G401.6 (cell line): ENCODE measurements around the gene CC2D2A.
A peak's percentile ranks its signal among the peaks of the same experiment; 100 is the strongest.

ENCODE experiments used
- FAIRE-seq: peaks from 2 replicates; lab custom pipeline; 2012; peaks lifted over from hg19 to GRCh38; lab: Jason Lieb, UNC

The CC2D2A gene

DNA sequence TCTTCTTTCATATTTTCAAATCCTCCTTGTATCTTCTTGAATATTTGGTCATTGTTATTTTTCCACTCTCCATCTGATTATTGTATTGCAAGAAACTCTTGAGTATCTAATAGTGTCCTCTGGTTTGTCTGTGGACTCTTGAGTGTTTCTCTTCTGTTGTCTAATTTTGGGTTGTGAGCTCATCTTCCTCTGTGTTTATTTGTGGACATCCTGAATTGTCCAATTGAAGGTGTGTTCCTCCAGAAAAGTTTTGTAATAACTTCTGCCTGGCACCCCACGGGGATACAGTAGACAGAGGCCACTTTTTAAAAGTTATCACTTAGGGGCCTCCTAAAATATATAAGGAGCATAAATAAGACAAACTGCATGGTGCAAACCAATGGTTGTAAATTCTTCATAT lies 3.1 kb upstream of the CC2D2A start:
- FAIRE-seq, result no peak

DNA sequence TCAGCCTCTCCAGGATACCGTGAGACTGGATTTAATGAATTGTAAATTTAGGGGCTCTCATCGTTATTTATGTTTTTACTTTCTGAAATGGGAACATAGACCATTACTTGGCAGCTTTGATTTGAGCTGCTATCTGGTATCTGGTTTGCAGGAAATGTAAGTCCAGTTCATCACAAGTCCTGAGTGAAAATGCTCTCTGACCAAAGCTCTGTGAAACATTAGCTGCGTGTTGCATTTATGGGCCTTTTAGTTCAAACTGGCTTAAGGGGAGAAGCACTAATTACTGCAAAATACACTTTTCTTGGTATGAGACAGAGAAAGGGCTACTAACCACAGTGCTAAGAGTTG lies 420 bp downstream of the CC2D2A start:
- no peak for FAIRE-seq

DNA sequence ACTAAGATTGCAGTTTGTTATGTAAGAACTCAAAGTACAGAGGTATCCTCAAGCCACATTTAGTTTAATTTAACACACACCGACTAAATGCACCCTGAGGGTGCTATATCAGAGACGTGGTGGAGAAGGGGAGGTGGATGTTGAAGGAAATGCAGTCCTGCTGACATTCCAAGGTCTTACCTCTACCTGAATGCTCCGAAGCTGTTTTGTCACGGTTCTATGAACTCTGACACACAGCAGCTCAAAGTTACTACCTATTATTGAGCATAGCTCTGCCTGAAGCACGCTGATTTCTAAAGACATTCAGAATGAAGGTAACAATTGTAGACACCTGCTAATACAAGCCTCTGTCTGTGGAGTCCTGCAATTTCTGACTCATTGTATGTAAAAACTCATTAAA lies 6.7 kb downstream of the CC2D2A start:
- no peak for FAIRE-seq

DNA sequence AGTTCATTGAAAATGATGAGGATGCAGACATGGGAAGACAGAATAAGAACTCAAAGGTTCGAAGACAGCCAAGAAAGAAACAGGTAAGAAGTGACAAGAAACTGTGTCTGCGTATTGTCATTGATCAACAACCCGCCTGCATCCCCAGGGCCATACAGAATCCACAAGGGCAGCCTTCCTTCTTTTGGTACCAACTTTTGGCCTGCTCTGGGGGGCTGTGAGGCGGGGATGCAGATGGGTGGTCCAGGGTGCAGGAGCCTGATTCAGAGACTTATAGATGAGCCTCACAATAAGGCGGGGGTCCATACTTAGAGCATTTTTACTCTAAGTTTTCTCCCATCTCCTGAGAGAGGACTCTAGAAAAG lies 9.0 kb downstream of the CC2D2A start:
- no peak for FAIRE-seq

DNA sequence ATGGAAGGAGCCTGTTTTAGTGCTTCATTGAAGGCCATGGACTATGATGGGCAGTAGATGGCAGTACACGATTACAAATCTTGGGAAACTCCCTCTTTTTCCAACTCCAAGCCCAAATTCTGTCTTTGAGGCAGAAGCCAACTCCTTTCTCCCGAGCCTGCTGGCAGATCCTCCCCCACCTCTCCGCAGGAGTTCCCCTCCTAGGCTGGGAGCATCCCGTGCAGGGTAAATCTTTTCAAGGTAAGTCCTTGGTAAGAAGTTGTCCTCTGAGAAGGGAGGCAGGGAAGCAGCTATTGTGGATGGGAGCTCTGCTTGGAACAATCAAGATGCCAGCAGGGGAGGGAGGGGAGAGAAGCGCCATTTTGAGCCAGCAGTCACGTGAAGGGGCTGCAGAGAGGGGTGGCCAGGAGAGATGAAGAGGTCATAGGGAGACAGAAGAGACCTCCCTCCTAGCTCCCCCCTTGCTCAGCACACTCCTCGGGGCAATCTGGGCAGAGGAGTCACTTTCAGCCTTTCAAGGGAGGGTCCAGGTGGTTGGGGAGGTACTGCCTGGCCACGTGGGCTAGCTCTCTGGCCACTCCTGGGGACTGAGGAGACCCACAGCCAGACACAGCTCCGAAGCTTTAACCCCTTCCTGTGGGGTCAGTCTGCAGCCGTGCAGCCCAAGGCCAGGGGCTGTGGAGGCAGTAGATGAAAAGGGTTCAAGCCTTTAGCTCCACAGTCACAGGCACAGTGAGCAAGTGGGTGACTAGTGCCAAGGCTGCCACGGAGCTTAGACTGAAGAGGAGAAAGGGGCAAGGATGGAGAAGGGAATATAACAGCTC lies 9.6 kb downstream of the CC2D2A start:
- FAIRE-seq, result peak; percentile 93

DNA sequence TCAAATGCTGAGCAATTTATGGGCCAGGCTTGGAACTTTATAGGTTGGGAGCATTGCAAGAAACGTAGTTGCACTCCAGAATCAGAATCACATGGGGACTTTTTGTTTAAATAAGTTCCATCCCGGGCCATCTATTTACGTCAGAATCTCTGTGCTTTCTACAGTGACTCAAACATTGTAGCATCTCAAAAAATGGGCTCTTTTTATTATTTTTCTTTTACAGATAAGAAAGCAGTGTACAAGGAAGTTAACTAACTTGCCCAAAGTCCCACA lies 10.2 kb downstream of the CC2D2A start:
- FAIRE-seq, result no peak

DNA sequence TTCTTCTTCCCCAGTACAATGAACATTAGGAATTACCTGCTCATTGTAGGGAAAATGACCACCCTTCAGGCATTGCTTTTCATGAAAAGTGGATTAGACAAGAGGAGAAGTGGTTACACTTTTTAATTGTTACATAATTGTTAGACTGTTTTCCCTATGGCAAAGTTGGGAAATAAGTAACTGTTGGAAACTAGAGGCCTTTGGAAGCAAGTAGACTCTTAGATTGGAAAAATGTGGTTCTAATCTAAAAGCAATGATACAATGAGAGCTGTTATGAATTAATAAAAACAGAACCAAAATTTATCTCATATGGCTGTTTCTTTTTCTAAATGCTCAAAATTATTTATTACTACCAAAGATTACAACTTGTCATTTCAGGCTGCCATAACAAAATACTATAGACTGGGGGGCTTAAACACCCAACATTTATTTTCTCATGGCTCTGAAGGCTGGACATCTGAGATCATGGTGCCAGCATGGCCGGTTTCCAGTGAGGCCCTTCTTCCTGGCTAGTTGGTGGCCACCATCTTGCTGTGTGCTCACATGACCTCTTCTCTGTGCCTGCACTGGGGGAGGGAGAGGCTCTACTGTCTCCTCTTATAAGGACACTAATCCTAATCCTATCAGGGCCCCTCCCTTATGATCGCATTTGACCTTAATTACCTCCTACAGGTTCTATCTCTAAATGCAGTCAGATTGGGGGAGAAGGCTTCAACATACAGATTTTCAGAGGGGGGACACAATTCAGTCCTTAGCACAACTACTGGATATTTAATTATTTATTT lies 12.5 kb downstream of the CC2D2A start:
- no peak for FAIRE-seq

DNA sequence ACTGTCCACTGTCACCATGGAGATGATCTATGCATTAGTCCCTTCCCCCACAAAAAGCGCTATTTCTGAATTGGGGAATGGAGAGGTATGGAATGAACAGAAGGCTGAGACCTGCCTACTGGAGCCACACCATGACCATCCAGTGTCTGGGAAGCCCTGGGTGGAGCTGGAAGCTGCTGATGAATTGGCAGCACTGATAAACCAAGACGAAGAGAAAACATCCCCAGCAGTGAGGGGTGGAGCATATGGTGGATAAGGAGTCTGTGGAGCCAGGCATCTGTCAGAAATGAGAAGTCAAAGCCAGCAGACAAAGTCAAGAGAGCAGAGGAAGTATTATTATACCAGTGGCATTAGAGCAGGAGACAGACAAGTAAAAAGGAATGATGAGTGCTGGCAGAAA lies 13.2 kb downstream of the CC2D2A start:
- no peak for FAIRE-seq

DNA sequence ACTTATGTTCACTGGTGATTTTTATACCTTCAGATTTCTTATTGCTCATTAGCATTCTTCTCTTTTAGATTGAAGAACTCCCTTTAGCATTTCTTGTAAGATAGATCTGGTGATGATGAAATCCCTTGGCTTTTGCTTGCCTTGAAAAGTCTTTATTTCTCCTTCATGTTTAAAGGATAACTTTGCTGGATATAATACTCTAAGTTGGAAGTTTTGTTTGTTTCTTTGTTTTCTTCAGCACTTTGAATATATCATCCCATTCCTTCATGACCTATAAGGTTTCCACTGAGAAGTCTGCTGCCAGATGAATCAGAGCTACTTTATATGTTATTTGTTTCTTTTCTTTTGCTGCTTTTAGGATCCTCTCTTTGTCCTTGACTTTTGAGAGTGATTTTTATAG lies 18.5 kb downstream of the CC2D2A start:
- no peak for FAIRE-seq

DNA sequence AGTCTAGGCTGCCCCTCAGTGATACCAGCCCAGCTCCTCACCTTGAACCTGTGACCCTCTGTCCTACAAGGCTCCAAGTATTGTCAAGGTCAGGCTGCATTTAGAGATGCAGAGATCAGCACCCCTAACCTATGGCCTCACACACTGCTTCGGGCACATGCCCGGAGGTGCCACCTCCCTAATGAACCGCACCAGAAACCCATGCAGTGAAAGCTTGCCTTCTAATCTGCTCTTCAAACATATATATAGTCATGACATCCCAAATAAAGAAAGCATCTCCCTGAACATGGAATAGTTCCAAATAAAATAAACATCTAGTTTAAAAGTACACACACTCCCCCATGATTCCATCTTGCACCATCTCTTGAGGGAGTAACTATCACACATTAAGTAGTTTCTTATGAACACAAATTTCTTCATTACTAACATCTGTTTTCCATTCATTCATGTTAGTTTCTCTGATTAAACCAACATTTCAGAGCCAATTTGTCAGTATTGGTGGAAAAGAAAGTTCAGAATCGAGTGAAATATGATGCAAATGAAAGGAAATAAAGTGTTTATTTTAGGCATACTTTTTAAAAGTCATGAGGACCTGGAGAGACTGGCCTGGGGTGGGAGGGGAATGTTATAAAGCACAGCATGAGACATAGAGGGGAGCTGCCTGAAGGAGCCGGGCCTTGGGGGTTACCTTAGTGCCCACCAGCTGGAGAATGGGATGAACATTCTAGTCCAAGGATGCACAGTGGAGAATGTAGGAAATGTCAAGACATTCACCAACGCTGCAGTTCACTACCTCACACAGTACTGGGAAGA lies 19.2 kb downstream of the CC2D2A start:
- no peak for FAIRE-seq

DNA sequence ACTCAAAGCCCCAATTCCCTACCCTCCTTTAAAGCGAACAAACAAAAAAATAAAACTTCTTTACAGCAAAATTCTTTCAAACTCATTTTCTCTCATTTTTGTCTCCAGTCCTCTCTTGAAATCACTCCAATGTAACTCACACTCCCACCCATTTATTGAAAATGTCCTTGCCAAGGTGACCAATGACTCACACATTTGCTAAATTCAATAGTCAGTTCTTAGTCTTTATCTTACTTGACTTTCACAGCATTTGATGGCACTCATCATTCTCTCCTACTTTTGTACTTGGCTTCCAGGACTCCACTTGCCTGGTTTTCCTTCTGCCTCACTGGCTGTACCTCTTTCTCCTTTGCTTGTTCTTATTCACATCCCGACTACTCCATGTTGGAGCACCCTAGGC lies 19.9 kb downstream of the CC2D2A start:
- no peak for FAIRE-seq

DNA sequence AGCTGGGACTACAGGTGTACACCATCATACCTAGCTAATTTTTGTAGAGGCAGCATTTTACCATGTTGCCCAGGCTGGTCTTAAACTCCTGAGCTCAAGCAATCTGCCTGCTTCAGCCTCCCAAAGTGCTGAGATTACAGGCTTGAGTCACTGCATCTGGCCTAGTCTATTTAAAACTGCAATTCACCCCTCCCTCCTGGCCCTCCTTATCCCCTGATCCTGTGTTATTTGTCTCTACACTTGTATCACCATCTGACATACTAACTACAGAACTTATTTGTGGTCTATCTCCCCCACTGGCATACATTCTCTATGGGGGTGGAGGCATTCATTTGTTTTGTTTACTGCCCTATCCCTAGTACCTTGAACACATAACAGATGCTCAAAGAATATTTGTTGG lies 23.7 kb downstream of the CC2D2A start:
- FAIRE-seq, result no peak

DNA sequence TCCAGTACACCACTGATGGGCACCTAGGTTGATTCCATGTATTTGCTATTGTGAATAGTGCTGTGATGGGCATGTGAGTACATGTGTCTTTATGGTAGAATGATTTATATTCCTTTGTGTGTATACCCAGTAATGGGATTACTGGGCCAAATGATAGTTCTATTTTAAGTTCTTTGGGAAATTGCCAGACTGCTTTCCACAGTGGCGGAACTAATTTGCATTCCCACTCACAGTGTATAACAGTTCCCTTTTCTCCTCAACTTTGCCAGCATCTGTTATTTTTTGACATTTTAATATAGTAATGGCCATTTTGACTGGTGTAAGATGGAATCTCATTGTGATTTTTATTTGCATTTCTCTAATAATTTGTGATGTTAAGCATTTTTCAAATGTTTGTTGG lies 25.9 kb downstream of the CC2D2A start:
- FAIRE-seq, result no peak

DNA sequence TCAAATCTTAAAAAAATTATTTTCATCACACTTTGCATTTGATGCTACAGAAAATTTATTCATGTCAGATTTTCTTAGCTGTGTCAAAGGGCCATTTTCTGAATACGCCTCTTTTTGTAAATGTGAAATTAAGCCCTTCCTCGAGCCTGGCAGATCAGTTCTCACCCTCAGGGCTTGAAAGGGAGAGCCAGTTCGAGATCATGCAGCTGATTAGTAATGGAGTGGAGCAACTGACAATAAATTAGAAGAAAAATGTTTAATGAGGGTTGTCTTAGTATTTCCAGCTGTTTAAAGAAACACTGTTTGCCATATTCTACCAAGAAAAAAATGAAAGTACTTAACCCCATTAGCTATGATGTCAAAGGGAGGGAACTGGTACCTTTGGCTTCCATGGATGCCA lies 28.7 kb downstream of the CC2D2A start:
- no peak for FAIRE-seq

DNA sequence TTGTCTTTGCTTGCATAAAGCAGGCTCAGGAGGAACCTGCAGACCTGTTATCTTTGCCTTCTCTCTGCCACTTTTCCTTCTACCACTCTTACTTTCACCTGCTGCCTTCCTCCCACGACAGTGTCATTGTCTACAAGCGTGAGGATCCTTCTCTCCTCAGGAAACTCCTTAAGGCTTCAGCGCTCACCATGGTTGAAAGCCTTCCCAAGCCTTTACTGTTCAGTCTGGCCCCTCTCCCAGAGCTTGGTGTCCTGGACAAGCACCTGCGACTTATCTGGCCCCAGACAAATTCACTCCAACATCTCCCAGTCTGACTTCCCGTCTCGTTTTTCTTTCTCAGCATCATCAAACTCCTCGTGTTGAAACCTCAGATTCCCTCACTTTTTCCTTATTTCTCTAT lies 31.0 kb downstream of the CC2D2A start:
- FAIRE-seq, result no peak

DNA sequence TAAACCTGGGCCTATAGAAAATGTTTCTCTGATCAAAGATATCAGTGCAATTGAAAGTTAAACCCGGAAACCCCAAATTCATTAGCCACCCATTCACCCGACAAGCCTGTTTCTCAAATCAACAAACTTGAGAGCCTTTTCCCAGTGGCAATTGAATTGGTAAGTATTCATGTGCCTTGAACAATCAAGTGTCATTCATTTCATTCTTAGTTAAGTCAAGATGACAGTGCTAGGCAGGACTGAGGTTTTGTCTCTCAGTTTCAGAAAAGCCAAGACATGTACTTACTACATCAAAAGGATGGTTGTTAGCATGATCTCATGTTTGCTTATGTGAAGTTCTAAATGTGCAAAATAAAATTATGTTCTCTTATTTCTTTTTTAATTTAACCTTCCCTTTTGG lies 32.3 kb downstream of the CC2D2A start:
- no peak for FAIRE-seq

DNA sequence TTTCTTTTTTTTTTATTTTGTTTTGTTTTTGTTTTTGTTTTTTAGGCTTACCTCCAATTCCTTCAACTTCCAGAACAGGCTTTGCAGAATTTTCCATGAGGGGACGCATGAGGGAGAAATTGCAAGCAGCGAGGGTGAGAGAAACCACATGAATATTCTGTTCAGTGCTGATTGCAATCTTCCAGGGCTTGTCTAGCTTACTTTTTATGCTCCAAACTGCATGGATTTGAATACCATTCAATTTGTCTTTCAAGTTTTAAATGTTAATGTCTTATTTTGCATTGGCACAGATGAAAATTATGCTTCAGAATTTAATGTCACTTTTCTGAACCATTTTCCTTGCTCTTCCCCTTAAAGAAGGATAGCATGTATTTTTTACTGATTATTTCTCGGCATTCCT lies 32.7 kb downstream of the CC2D2A start:
- FAIRE-seq, result no peak

DNA sequence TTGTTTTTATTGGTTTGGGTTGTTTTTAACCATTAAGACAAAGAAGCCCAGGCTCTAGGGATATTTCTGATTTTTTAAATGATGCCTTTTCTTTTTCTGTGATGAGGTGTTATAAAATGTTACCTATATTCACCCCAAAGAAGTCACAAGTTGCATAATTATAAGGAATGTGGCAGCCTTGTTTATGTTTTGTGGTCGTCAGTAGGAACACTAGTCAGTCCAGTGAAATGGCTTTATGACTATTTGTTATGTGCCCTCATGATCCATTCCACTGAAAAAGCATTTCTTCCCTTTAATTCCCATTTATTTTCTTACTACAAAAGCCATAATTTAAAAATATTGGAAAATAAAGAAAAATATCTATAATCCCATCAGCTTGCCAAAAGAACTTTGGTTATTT lies 34.4 kb downstream of the CC2D2A start:
- FAIRE-seq, result no peak

DNA sequence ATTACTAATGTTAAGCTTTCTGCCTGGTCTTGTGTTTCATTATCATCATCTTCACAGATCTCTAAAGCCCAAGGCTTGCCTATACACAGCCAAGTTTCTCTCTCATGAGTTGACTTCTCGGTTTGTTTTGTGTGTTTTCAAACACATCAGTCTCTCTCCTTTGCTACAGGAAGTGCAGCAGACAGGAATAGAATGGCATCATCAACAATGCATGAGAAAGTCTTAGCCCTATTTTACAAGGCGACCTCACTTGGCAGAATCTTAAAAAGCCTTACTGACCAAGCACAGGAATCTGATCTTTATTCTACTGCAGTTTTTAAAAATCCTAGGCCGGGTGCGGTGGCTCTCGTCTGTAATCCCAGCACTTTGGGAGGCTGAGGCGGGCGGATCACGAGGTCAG lies 36.8 kb downstream of the CC2D2A start:
- FAIRE-seq, result no peak

DNA sequence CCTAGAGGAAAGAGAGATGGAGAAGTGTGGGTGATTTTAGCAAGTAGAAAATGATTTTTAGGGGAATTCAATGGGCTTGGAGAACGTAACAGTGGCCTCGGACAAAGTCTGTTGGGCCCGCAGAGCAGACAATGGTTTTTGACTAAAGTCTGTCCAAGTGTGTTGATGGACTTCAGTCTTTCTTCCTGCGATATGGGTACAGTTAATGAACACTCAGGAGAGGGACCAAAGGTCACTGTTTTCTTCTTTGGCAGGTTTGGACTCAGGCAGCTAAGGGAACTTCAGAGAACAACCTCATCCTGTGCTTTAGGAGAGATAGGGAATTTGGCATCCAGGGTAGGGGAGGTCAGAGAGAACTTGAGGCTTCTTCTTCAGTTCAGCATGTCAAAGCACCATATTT lies 38.0 kb downstream of the CC2D2A start:
- no peak for FAIRE-seq

DNA sequence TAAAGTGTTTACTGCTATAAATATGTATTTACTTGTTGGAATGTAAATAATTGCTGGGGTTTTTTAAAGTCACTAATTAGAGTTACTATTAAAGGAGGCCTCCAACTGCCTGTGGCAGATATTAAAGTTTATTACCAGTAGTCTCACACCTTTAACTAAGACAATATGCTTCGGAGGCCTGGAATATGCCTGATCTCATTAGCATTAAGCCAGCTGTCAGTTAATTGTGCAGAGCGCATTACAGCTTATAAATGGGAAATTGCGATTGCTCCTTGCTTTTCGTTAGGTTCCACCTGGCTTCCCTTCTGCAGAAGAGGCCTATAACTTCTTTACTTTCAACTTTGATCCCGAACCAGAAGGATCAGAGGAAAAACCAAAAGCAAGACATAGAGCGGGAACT lies 41.3 kb downstream of the CC2D2A start:
- FAIRE-seq, result no peak

DNA sequence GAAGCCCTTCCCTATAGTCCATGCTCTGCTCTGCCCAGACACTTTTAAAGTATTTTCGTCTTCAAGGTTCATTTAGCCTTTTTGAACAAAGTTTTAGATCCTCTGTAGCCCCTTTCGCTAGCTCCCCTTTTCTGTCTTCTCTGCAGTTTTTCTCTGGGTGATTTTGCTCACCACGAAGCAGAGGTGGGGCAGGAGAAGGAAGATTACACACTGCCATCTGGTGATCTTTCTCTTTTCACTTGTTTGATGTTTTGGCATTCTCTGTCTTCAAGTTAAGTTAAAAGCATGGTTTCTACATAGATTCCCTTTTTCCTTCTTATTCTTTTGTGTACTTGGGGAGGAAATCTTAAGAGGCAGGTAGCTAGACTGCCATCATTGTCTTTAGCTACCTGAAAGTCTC lies 43.9 kb downstream of the CC2D2A start:
- FAIRE-seq, result no peak

DNA sequence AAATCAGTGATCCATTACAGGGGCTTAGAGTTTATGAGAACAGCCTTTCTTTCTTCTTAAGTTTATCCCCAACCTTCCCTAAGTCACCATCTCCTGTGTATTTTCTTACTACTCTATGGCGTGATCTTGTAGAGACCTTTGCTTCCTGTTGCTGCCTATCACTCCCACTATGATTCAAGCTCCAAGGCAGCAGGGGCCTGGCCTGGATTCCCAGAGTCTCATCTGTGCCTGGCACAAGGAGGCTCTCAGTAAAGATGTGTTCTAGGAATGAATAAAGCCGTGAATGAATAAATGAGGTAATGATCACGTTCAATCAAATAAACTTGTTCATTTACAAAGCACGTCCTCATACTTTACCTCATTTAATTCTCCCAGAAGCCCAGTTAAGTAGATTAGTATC lies 45.4 kb downstream of the CC2D2A start:
- FAIRE-seq, result no peak

DNA sequence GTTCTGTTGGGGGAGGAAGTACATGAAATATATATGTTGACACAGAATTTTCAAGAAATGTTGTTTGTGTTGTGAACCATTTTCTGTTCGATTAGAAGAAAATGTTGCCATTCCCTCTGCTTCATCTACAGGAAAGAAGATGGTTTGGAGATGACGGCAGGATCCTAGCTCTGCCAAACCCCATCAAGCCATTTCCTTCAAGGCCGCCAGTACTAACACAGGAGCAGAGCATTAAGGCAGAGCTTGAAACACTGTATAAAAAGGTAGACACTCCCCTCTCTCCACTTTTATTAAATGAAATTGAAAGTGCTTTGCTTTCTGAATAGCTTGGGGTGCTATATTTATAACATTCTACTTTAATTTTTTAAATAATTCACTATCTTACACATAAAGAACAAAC lies 46.8 kb downstream of the CC2D2A start:
- no peak for FAIRE-seq
